Progenitor cell of endocrine pancreas (in vitro differentiated cells): ENCODE results near the gene PARVG. TPM values are rescaled to one million over a fixed set of nuclear protein-coding genes. Genes with fewer than 3 reads are reported as not detected.

Experiments used
- DNase-seq: peaks from one replicate; pipeline ENCODE4 v3.0.0; 2021; ENCODE audit warnings: low spot score; ENCODE audit not compliant: unreplicated experiment
- H3K27ac Mint-ChIP-seq: 2 replicates; pipeline ENCODE4 v1.8.0; 2021; ENCODE audit warnings: mild to moderate bottlenecking, moderate library complexity, mixed read lengths
- H3K27me3 Mint-ChIP-seq: 2 replicates; pipeline ENCODE4 v1.8.0; 2021; ENCODE audit warnings: mixed read lengths
- H3K36me3 Mint-ChIP-seq: 2 replicates; pipeline ENCODE4 v1.8.0; 2022; ENCODE audit warnings: mixed read lengths; ENCODE audit not compliant: insufficient read depth
- H3K4me1 Mint-ChIP-seq: 2 replicates; pipeline ENCODE4 v1.8.0; 2021; ENCODE audit warnings: low read depth, mixed read lengths
- H3K4me3 Mint-ChIP-seq: 2 replicates; pipeline ENCODE4 v1.8.0; 2021; ENCODE audit warnings: low read depth, mild to moderate bottlenecking, moderate library complexity, mixed read lengths
- H3K9me3 Mint-ChIP-seq: 2 replicates; pipeline ENCODE4 v1.8.0; 2021; ENCODE audit warnings: low read depth, mixed read lengths
- total RNA-seq: library from RNA; stranded (reverse); gene quantifications from 2 replicates; pipeline ENCODE4 v1.2.1, GENCODE V29; 2021
- TF ChIP-seq, protein P1 (sequence below): fragments of 200-600 bp; sonication (generic); IDR thresholded peaks from one replicate; pipeline ENCODE4 v1.5.0; 2021; ENCODE audit warnings: antibody characterized with exemption, mild to moderate bottlenecking; ENCODE audit not compliant: unreplicated experiment

PARVG gene
- total RNA-seq, 1 donor from 2014 or later: not detected

DNA sequence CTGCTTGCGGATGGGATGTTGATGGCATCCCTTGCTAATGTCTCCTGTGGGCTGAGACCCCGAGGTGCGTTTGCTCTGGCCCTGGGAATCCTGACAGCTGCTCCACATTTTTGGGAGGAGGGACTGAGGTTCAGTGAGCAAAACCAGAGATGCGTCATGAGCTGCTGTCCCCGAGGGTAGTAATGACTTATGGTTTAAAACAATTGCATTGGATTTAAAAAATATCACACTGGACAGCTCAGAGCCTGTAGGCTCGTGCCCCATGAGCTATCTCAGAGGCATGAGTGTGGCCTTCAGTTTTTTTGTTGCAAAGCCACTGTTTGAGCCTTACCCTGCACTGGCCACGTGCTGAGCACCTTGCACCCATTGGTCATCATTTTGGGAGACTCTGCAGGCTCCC lies 20.9 kb upstream of the PARVG start:
- H3K36me3 Mint-ChIP-seq: no peaks in the 10 kb centered on the region
- no peak overlapping the region for H3K4me3 Mint-ChIP-seq
- peaks cover 2% of the 10 kb centered on the region for H3K27me3 Mint-ChIP-seq
- TF ChIP-seq, protein P1, sequence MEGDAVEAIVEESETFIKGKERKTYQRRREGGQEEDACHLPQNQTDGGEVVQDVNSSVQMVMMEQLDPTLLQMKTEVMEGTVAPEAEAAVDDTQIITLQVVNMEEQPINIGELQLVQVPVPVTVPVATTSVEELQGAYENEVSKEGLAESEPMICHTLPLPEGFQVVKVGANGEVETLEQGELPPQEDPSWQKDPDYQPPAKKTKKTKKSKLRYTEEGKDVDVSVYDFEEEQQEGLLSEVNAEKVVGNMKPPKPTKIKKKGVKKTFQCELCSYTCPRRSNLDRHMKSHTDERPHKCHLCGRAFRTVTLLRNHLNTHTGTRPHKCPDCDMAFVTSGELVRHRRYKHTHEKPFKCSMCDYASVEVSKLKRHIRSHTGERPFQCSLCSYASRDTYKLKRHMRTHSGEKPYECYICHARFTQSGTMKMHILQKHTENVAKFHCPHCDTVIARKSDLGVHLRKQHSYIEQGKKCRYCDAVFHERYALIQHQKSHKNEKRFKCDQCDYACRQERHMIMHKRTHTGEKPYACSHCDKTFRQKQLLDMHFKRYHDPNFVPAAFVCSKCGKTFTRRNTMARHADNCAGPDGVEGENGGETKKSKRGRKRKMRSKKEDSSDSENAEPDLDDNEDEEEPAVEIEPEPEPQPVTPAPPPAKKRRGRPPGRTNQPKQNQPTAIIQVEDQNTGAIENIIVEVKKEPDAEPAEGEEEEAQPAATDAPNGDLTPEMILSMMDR: no peak
- no peaks in the 10 kb centered on the region for H3K4me1 Mint-ChIP-seq
- H3K9me3 Mint-ChIP-seq: no peaks in the 10 kb centered on the region
- no peak overlapping the region for H3K27ac Mint-ChIP-seq
- DNase-seq: no peak

DNA sequence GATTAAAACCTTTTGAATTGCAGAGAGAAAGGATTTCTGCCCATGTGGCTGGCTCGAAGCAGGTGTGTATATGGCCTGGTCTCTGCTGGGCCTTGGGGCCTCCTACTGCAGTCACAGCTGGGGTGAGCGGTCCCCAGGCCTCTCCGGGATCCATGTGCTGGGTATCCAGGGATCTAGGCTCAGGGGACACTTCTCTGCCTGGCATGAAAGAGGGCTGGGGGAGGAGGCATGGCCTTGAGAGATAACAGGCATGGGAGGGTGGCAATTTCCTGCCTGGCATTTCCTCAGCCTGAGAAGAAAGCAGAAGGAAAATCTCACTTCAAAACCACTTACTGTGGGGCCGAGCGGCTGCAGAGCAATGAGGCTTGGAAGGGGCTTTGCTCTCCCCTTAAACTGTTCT lies 20.3 kb upstream of the PARVG start:
- Mint-ChIP-seq H3K36me3 (no peaks in the 10 kb centered on the region), H3K9me3 (no peaks in the 10 kb centered on the region), H3K27me3 (peaks cover 2% of the 10 kb centered on the region), H3K27ac (no peak overlapping the region), H3K4me1 (no peaks in the 10 kb centered on the region), H3K4me3 (no peak overlapping the region)
- TF ChIP-seq, protein P1: no peak
- DNase-seq: no peak

DNA sequence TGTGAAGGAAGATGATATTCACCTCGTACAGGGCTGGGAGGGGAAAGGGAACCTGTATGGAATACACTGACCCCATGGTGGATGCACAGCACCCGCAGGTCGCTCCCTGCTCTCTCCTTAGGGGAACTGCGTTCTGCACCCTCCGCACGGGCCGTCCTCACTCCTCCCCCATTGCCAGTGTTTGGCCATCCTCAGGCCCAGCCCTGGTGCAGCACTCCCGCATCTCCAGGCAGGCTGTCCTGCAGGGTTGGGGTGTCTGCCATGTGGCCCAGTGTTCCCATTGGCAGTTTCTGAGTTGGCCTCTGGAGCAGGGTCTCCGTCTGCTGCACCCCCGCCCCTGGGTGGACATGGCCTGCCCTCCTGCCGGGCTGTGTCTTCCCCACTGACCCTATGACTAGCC lies 19.1 kb upstream of the PARVG start:
- Mint-ChIP-seq H3K27ac (no peak overlapping the region), H3K36me3 (no peaks in the 10 kb centered on the region), H3K27me3 (peaks cover 2% of the 10 kb centered on the region), H3K9me3 (no peaks in the 10 kb centered on the region), H3K4me3 (no peak overlapping the region), H3K4me1 (no peaks in the 10 kb centered on the region)
- TF ChIP-seq, protein P1: no peak
- DNase-seq: no peak

DNA sequence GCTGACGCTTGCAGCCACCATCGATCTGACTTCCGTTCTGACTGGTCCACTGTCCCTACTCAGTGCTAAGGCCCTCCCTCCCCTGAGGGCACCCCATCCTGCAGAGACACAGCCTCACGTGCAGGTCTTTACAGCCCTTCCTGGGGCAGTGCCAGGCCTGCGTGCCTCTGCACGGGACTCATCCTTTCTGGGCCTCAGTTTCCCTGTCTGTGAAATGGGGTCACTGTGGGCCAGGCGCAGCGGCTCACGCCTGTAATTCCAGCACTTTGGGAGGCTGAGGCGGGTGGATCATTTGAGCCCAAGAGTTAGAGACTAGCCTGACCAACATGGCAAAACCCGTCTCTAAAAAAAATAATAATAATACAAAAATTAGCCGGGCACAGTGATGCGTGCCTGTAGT lies 17.8 kb upstream of the PARVG start:
- H3K36me3 Mint-ChIP-seq: no peaks in the 10 kb centered on the region
- TF ChIP-seq, protein P1: no peak
- peaks cover 2% of the 10 kb centered on the region for H3K27me3 Mint-ChIP-seq
- H3K4me1 Mint-ChIP-seq: no peaks in the 10 kb centered on the region
- no peaks in the 10 kb centered on the region for H3K9me3 Mint-ChIP-seq
- DNase-seq: no peak
- no peak overlapping the region for H3K27ac Mint-ChIP-seq
- H3K4me3 Mint-ChIP-seq: no peak overlapping the region

DNA sequence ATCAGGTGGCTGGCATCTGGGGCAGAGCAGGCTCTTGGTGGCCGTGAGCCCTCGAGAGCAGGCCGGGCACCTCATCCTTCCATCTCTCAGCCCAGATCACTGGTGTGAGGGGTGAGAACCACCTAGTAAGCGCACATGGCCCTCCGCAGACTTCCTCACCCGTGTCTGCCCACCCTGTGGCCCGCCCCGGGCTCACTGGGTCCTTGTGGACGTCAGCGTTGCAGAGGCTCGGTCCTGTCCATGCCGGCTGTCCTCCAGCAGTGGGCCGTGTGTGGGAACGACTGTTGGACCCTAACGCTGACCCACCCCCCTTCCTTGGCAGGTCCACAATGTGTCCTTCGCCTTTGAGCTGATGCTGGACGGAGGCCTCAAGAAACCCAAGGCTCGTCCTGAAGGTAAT lies 17.2 kb upstream of the PARVG start:
- no peak overlapping the region for H3K27ac Mint-ChIP-seq
- H3K9me3 Mint-ChIP-seq: no peaks in the 10 kb centered on the region
- H3K27me3 Mint-ChIP-seq: peaks cover 2% of the 10 kb centered on the region
- no peak overlapping the region for H3K4me3 Mint-ChIP-seq
- H3K4me1 Mint-ChIP-seq: no peaks in the 10 kb centered on the region
- DNase-seq: no peak
- TF ChIP-seq, protein P1: no peak
- no peaks in the 10 kb centered on the region for H3K36me3 Mint-ChIP-seq
